Measurements from ENCODE around the gene CLDN6.

The CLDN6 gene

GRCh38 chr16:3012246-3012645, 5.7 kb downstream of the CLDN6 start:
- DNase-seq, result peak; percentile 64

GRCh38 chr16:3010510-3010909, 7.5 kb downstream of the CLDN6 start:
- no peak for DNase-seq

- DNase-seq, result no peak
These were observed 8.2 kb downstream of the CLDN6 start for GRCh38 chr16:3009568-3010390.

- DNase-seq, result no peak
These were observed 9.3 kb downstream of the CLDN6 start for GRCh38 chr16:3008690-3009037.

- DNase-seq, result no peak
These were observed 9.9 kb downstream of the CLDN6 start for GRCh38 chr16:3007957-3008689.

- peak; percentile 79 for DNase-seq
These were observed 10.7 kb downstream of the CLDN6 start for GRCh38 chr16:3007059-3007956.

- peak; percentile 69 for DNase-seq
These were observed 13.2 kb downstream of the CLDN6 start for GRCh38 chr16:3004781-3005284.

- peak; percentile 77 for DNase-seq
These were observed 13.7 kb downstream of the CLDN6 start for GRCh38 chr16:3004319-3004718.

- peak; percentile 100 for DNase-seq
These were observed 14.3 kb downstream of the CLDN6 start for GRCh38 chr16:3003582-3004270.

GRCh38 chr16:3001316-3001715, 16.7 kb downstream of the CLDN6 start:
- DNase-seq, result no peak

GRCh38 chr16:3000540-3000939, 17.4 kb downstream of the CLDN6 start:
- no peak for DNase-seq

GRCh38 chr16:2999929-3000328, 18.1 kb downstream of the CLDN6 start:
- no peak for DNase-seq

GRCh38 chr16:2996298-2996697, 21.7 kb downstream of the CLDN6 start:
- DNase-seq, result no peak

- DNase-seq, result no peak
These were observed 25.5 kb downstream of the CLDN6 start for GRCh38 chr16:2992383-2993081.

GRCh38 chr16:2991566-2992261, 26.3 kb downstream of the CLDN6 start:
- no peak for DNase-seq

GRCh38 chr16:2990891-2991290, 27.1 kb downstream of the CLDN6 start:
- no peak for DNase-seq

GRCh38 chr16:2988590-2989099, 29.3 kb downstream of the CLDN6 start:
- DNase-seq, result no peak

GRCh38 chr16:2987833-2988232, 30.1 kb downstream of the CLDN6 start:
- DNase-seq, result no peak

- DNase-seq, result no peak
These were observed 30.7 kb downstream of the CLDN6 start for GRCh38 chr16:2987286-2987685.

- no peak for DNase-seq
These were observed 31.3 kb downstream of the CLDN6 start for GRCh38 chr16:2986623-2987188.

All from RPMI8226 (cell line).